ENCODE results near the gene BBS12. TPM values are rescaled to one million over a fixed set of nuclear protein-coding genes. Genes with fewer than 3 reads are reported as not detected.
A peak's percentile ranks its signal among the peaks of the same experiment; 100 is the strongest.
"Not testable (repeated sequence)": the region's sequence is repeated elsewhere in the genome, so short reads cannot be mapped to it uniquely, and the experiment has no call there.

Gene BBS12
- total RNA-seq, 1 experiment from 2014 or later = 3.3 TPM

GRCh38 chr4:122784261-122784660 is 51.8 kb downstream of the BBS12 start:
- peak; percentile 6 for DNase-seq (ENCODE audit: low spot score)
- in situ Hi-C loops (cut with HindIII; ENCODE audit: low sequenced_read_pairs) = no loop called here

- in situ Hi-C loops (cut with HindIII; ENCODE audit: low sequenced_read_pairs) = no loop called here
- DNase-seq (ENCODE audit: low spot score) = no peak
Measured at GRCh38 chr4:122785099-122785498, 52.6 kb downstream of the BBS12 start.

- DNase-seq (ENCODE audit: low spot score); in situ Hi-C loops (cut with HindIII; ENCODE audit: low sequenced_read_pairs): not testable (repeated sequence)
Measured at GRCh38 chr4:122786296-122786695, 53.8 kb downstream of the BBS12 start.

GRCh38 chr4:122786920-122787319 is 54.4 kb downstream of the BBS12 start:
- DNase-seq (ENCODE audit: low spot score); in situ Hi-C loops (cut with HindIII; ENCODE audit: low sequenced_read_pairs): not testable (repeated sequence)

- DNase-seq (ENCODE audit: low spot score) = peak; percentile 17
- in situ Hi-C loops (cut with HindIII; ENCODE audit: low sequenced_read_pairs) = no loop called here
Measured at GRCh38 chr4:122787940-122788339, 55.4 kb downstream of the BBS12 start.

- DNase-seq (ENCODE audit: low spot score) = no peak
- in situ Hi-C loops (cut with HindIII; ENCODE audit: low sequenced_read_pairs) = no loop called here
Measured at GRCh38 chr4:122788935-122789334, 56.4 kb downstream of the BBS12 start.

- in situ Hi-C loops (cut with HindIII; ENCODE audit: low sequenced_read_pairs) = no loop called here
- DNase-seq (ENCODE audit: low spot score) = no peak
Measured at GRCh38 chr4:122793811-122794210, 61.3 kb downstream of the BBS12 start.

Other genes starting within 250 kb of the BBS12 start
- not detected in 2 replicates for gene IL21, start 111.6 kb upstream of the BBS12 start, total RNA-seq (2014; rRNA removed; shearing (Covaris generic))
- gene FGF2, start 94.1 kb downstream of the BBS12 start, total RNA-seq (2014; rRNA removed; shearing (Covaris generic)) = 30.9 and 47.5 TPM in 2 replicates
- gene NUDT6, start 189.9 kb downstream of the BBS12 start, total RNA-seq (2014; rRNA removed; shearing (Covaris generic)) = 14.3 and 15.0 TPM in 2 replicates

Data from G401 (cell line).